Motor neuron (in vitro differentiated cells): Measurements from ENCODE around the gene ADIPOR2. TPM values are rescaled to one million over a fixed set of nuclear protein-coding genes. Genes with fewer than 3 reads are reported as not detected.
"Not testable (repeated sequence)": the region's sequence is repeated elsewhere in the genome, so short reads cannot be mapped to it uniquely, and the experiment has no call there.

Experiments used
- ATAC-seq, 8 experiments: fragments of 200-7000 bp; cut with Tn5 transposase; replicated peaks in 6 of 8; 2 replicates each; pipeline ENCODE4 v1.8.0; 2021; ENCODE audit warnings: mild to moderate bottlenecking in 8 of 8, moderate library complexity in 8 of 8
- H3K27ac ChIP-seq, 2 donors: fragments of 250-450 bp; sonication (Bioruptor Pico); 2 replicates each; pipeline ENCODE4 v1.9.0; 2021; ENCODE audit warnings: antibody characterized with exemption in 2 of 2, mild to moderate bottlenecking in 2 of 2, moderate library complexity in 1 of 2
- H3K4me1 ChIP-seq, 2 donors: fragments of 250-450 bp; sonication (Bioruptor Pico); replicated peaks in 1 of 2; 2 replicates each; pipeline ENCODE4 v1.6.1; 2021; ENCODE audit warnings: antibody characterized with exemption in 2 of 2, mild to moderate bottlenecking in 2 of 2, moderate library complexity in 1 of 2
- H3K4me3 ChIP-seq, 5 donors: fragments of 250-450 bp; sonication (Bioruptor Pico); 2 replicates each; pipeline ENCODE4 v1.9.0; 2021; ENCODE audit warnings: antibody characterized with exemption in 5 of 5, mild to moderate bottlenecking in 5 of 5, moderate library complexity in 4 of 5
- WGBS, 10 experiments: fragments of 450-650 bp; shearing (Covaris generic); methylation state at CpG; one replicate each; pipeline ENCODE4 v1.0.0; 2022; 5-methylcytosine and 5-hydroxymethylcytosine counted together
- in situ Hi-C, 9 experiments: fragments of 400-800 bp; cut with MboI; loops; one replicate each; pipeline ENCODE4 v1.15.0; 2021; ENCODE audit warnings: low sequenced_read_pairs in 9 of 9, low pct_unique_long_range_greater_than_20kb in 2 of 9; ENCODE audit not compliant: unreplicated experiment in 9 of 9
- total RNA-seq, 8 experiments: library from RNA; unstranded; fragments of 300-600 nt; gene quantifications; 2 replicates each; pipeline versions ENCODE4 v1.2.3 to v1.2.4, GENCODE V29; 2022

Gene ADIPOR2
- total RNA-seq, 8 experiments from 2014 or later = 14.1 to 49.4 (median 26.1) TPM

DNA sequence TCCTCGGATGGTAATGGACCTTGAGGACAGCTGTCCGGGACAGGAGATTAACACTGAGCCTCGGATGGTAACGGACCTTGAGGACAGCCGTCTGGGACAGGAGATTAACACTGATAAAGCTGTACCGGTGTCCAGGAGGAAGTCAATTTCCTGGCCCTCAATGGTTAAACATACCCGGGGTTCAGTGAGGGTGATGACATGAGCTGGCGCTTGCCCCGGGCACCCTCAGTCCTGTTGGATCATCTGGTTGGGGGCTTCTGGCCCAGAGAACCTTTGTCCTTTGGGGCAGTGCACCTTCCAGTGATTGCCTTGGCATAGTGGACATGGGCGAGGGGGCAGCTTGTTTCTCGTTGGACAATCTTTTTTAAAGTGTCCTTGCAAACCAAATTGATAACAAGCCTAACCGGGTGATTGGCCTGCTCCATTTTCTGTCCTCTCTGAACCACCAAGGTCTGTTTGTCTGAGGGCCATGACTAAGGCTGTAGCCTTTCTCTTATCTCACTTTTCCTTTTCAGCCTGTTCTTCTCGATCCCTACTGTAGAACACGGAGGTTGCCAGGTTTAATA is 23.0 kb downstream of the ADIPOR2 start:
- ATAC-seq, H3K4me3 ChIP-seq, H3K4me1 ChIP-seq, in situ Hi-C loops, H3K27ac ChIP-seq: not testable (repeated sequence)
- 83 to 100% (median 98%) methylated on average over 1 to 8 of the region's 14 CpGs; no CpG with 5 or more reads in 1 of the 10 experiments for WGBS, 10 experiments

DNA sequence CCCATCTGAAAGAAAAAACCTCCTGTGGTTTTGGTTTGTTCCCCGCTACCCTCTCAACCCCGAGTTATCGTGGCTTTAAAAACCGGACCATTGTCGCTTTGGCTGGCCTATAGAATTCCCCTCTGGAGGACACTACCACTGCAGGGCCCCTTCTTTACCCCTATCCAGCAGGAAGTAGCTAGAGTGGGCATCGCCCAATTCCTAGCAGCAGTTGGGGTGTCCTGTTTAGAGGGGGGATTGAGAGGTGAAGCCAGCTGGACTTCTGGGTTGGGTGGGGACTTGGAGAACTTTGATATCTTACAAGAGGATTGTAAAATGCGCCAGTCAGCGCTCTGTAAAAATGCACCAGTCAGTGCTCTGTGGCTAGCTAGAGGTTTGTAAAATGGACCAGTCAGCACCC is 24.6 kb downstream of the ADIPOR2 start:
- 60 to 100% (median 99%) methylated on average over 1 to 5 of the region's 8 CpGs; no CpG with 5 or more reads in 4 of the 10 experiments for WGBS, 10 experiments
- H3K27ac ChIP-seq, H3K4me3 ChIP-seq, in situ Hi-C loops, H3K4me1 ChIP-seq, ATAC-seq: not testable (repeated sequence)

- Histone ChIP-seq H3K4me1 (no peaks in the 10 kb centered on the region), H3K4me3 (no peak overlapping the region), H3K27ac (no peak overlapping the region)
- peak in 1 of 8 experiments; percentile 37 for ATAC-seq
- in situ Hi-C loops = no loop called here
- 48 to 100% (median 89%) methylated on average over 2 to 3 of the region's 3 CpGs; no CpG with 5 or more reads in 1 of the 10 experiments for WGBS, 10 experiments
Measured at GRCh38 chr12:1716215-1716862, 25.5 kb downstream of the ADIPOR2 start.

- in situ Hi-C loops = no loop called here
- Histone ChIP-seq H3K4me3 (no peak overlapping the region), H3K27ac (no peak overlapping the region), H3K4me1 (no peaks in the 10 kb centered on the region)
- ATAC-seq = no peak
Measured at GRCh38 chr12:1716911-1717310, 26.0 kb downstream of the ADIPOR2 start.

GRCh38 chr12:1719139-1719538 is 28.3 kb downstream of the ADIPOR2 start:
- no peak for ATAC-seq
- no peak overlapping the region for H3K4me3 ChIP-seq
- in situ Hi-C loops = no loop called here
- no peaks in the 10 kb centered on the region for H3K4me1 ChIP-seq
- H3K27ac ChIP-seq = no peak overlapping the region

DNA sequence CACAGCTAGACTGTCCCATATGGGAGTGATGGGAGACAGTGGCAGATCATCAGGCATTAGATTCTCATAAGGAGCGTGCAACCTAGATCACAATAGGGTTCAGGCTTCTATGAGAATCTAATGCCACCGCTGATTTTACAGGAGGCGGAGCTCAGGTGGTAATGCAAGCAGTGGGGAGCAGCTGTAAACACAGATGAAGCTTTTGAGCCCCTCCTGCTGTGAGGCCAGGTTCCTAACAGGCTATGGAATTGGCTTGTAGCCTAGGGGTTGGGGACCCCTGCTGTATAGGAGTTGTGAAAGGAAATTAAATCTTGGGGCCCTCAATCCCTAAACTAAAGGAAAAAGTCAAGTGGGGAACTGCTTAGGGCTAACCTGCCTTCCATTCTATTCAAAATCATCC is 29.6 kb downstream of the ADIPOR2 start:
- in situ Hi-C loops = no loop called here
- ATAC-seq = no peak

DNA sequence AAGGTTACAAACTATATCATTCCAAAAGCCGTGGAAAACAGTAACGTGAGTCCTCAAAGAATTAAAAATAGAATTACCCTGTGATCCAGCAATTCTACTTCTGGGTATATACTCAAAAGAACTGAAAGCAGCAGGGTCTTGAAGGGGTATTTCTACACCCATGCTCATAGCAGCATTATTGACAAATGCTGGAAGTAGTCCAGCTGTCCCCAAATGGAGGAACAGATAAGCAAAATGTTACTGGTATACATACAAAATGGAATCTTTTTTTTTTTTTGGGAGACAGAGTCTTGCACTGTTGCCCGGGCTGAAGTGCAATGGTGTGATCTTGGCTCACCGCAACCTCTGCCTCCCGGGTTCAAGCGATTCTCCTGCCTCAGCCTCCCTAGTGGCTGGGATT is 32.9 kb downstream of the ADIPOR2 start:
- no peak for ATAC-seq
- in situ Hi-C loops = no loop called here
- WGBS, 10 experiments = 93 to 100% (median 100%) methylated on average over 1 to 5 of the region's 6 CpGs; no CpG with 5 or more reads in 1 of the 10 experiments
- Histone ChIP-seq H3K4me1 (no peaks in the 10 kb centered on the region), H3K27ac (no peak overlapping the region), H3K4me3 (no peak overlapping the region)

More for the DNA sequence above, 29.6 kb downstream of the ADIPOR2 start:
- Histone ChIP-seq H3K27ac (no peak overlapping the region), H3K4me3 (no peak overlapping the region), H3K4me1 (no peaks in the 10 kb centered on the region)
- 57 to 100% (median 95%) methylated on average over 1 to 3 of the region's 3 CpGs; no CpG with 5 or more reads in 4 of the 10 experiments for WGBS, 10 experiments

DNA sequence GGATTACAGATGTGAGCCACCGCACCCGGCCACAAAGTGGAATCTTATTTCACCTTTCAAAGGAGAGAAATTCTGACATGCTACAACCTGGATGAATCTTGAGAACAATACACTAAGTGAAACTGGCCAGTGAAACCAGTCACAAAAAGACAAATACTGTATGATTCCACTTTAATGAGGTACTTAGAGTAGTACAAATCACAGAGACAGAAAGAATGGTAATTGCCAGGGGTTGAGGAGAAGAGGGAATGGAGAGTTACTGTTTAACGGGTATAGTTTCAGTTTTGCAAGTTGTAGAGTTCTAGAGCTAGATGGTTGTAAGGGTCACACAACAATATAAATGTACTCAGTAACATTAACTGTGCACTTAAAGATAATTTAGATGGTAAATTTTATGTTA is 33.4 kb downstream of the ADIPOR2 start:
- in situ Hi-C loops = no loop called here
- 100% methylated on average over 1 to 3 of the region's 3 CpGs; no CpG with 5 or more reads in 1 of the 10 experiments for WGBS, 10 experiments
- H3K4me3 ChIP-seq = no peak overlapping the region
- ATAC-seq = no peak
- no peaks in the 10 kb centered on the region for H3K4me1 ChIP-seq
- H3K27ac ChIP-seq = no peak overlapping the region

- Histone ChIP-seq H3K4me3 (no peak overlapping the region), H3K4me1 (no peaks in the 10 kb centered on the region), H3K27ac (no peak overlapping the region)
- 86 to 100% (median 97%) methylated on average over 1 to 3 of the region's 3 CpGs for WGBS, 10 experiments
- ATAC-seq = no peak
- in situ Hi-C loops = no loop called here
Measured at GRCh38 chr12:1726753-1727152, 35.9 kb downstream of the ADIPOR2 start.

DNA sequence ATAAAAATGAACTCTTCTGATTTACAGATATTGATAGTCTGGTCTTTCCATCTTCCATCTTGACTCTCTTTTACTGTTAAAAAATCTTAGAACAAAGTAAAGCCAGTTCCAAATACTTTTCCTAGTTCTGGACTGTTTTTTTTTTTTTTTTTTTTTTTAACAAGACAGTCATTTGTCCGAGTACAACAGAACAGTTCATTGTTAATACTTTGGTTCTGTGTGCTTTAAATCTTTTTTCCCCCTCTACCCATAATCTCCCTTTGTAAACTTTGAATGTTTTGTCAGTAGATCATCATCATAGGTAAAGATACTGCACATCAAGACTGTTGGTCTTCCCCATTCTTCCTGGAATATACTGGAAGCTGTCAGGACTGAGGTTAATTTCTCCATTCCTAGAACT is 38.0 kb downstream of the ADIPOR2 start:
- H3K4me1 ChIP-seq = no peaks in the 10 kb centered on the region
- in situ Hi-C loops = no loop called here
- H3K4me3 ChIP-seq = no peak overlapping the region
- no peak overlapping the region for H3K27ac ChIP-seq
- no peak for ATAC-seq
- 46 to 100% (median 86%) methylated on average over 1 of the region's 1 CpG; no CpG with 5 or more reads in 1 of the 10 experiments for WGBS, 10 experiments

DNA sequence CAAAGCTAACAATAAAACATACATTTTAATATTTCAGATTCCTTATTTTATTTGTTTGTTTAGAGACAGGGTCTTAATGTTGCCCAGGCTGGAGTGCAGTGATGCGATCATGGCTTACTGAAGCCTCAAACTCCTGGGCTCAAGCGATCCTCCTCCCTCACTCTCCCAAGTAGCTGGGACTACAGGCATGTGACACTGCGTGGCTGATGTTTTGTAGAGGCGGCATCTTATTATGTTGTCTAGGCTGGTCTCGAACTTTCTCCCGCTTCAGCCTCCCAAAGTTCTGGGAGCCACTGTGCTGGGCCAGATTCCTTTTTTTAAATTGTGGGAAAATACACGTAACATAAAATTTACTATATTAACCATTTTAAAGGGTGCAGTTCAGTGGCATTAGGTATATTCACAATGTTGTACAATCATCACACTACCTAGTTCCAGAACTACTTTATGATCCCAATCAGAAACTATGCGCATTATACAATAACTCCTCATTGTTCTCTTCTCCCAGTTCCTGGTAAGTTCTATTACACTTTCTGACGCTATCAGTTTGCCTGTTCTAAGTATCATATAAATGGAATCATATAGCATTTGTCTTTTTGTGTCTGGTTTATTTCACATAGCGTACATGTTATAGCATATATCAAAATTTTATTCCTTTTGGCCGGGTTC is 40.3 kb downstream of the ADIPOR2 start:
- no peak for ATAC-seq
- no peaks in the 10 kb centered on the region for H3K4me1 ChIP-seq
- in situ Hi-C loops = no loop called here
- no peak overlapping the region for H3K4me3 ChIP-seq
- 93 to 100% (median 97%) methylated on average over 3 to 10 of the region's 11 CpGs for WGBS, 10 experiments
- no peak overlapping the region for H3K27ac ChIP-seq

DNA sequence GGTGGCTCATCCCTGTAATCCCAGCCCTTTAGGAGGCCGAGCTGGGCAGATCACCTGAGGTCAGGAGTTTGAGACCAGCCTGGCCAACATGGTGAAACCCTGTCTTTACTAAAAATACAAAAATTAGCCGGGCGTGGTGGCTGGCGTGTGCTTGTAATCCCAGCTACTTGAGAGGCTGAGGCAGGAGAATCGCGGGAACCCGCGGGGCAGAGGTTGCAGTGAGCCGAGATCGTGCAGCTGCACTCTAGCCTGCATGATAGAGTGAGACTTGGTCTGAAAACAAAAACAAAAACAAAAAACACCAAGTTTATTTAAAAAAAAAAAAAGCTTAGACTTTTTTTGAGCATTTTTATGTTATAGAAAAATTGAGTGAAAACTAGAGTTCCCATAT is 40.8 kb downstream of the ADIPOR2 start:
- H3K4me1 ChIP-seq, H3K27ac ChIP-seq, in situ Hi-C loops, H3K4me3 ChIP-seq, ATAC-seq: not testable (repeated sequence)
- 80 to 100% (median 100%) methylated on average over 1 to 10 of the region's 10 CpGs; no CpG with 5 or more reads in 3 of the 10 experiments for WGBS, 10 experiments

DNA sequence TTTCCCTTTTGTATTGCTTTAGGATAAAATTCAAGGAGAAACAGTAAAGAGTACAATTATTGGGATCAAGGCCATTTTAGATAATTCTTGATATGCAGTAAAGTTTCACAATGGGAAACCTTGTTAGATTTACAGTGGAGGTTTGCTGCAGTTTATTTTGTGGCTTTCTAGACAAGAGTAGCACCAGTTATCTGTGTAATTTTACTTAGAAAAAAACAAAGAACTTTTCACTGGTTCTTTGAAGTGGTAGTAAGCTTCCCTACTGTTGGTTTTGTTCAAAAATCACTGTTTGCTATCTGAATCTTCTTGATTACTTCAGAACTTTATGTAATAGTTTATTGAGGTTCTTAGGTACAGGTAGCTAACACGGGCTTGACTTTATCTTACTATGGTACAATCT is 42.0 kb downstream of the ADIPOR2 start:
- Histone ChIP-seq H3K4me1 (no peaks in the 10 kb centered on the region), H3K27ac (no peak overlapping the region), H3K4me3 (no peak overlapping the region)
- WGBS, 10 experiments = 86 to 100% (median 100%) methylated on average over 1 of the region's 1 CpG; no CpG with 5 or more reads in 2 of the 10 experiments
- ATAC-seq = no peak
- in situ Hi-C loops = no loop called here
